Aorta (tissue), 5 donors: ENCODE data around the gene LPGAT1. TPM values are rescaled to one million over a fixed set of nuclear protein-coding genes. Genes with fewer than 3 reads are reported as not detected.

Experiments used
- ATAC-seq: fragments of 200-7000 bp; cut with Tn5 transposase; one replicate; pipeline ENCODE4 v1.9.1; 2022; ENCODE audit warnings: moderate library complexity; ENCODE audit not compliant: low FRiP score
- DNase-seq, 2 donors: peaks; one replicate each; pipeline ENCODE4 v3.0.0-alpha.2; 2020
- H3K27ac ChIP-seq, 2 donors: one replicate each; pipeline ENCODE4 v1.5.1; 2013; ENCODE audit warnings: low read length in 2 of 2, mild to moderate bottlenecking in 2 of 2, moderate library complexity in 2 of 2, control low read depth in 1 of 2, inconsistent platforms in 1 of 2, low read depth in 1 of 2
- H3K27me3 ChIP-seq, 2 donors: one replicate each; pipeline ENCODE4 v1.6.1; 2013; ENCODE audit warnings: control low read depth in 1 of 2, low read length in 1 of 2, mild to moderate bottlenecking in 1 of 2, moderate library complexity in 1 of 2; ENCODE audit not compliant: insufficient read depth in 2 of 2, control insufficient read depth in 1 of 2
- H3K36me3 ChIP-seq, 2 donors: one replicate each; pipeline ENCODE4 v1.6.1; 2013; ENCODE audit warnings: control low read depth in 1 of 2, low read length in 1 of 2, mild to moderate bottlenecking in 1 of 2; ENCODE audit not compliant: insufficient read depth in 2 of 2, control insufficient read depth in 1 of 2
- H3K4me1 ChIP-seq, 2 donors: one replicate each; pipeline ENCODE4 v1.6.1; 2013; ENCODE audit warnings: low read length in 2 of 2, control low read depth in 1 of 2, mild to moderate bottlenecking in 1 of 2, moderate library complexity in 1 of 2; ENCODE audit not compliant: insufficient read depth in 2 of 2, control insufficient read depth in 1 of 2
- H3K4me3 ChIP-seq, 2 donors: one replicate each; pipeline ENCODE4 v1.5.1; 2013; ENCODE audit warnings: low read length in 2 of 2, control low read depth in 1 of 2, mild to moderate bottlenecking in 1 of 2
- H3K9me3 ChIP-seq: one replicate; pipeline ENCODE4 v1.6.1; 2013; ENCODE audit warnings: mild to moderate bottlenecking, low read length; ENCODE audit not compliant: control insufficient read depth
- WGBS, 2 donors: extraction: QIAGEN DNeasy Blood & Tissue Kit; methylation state at CpG; one replicate each; pipeline ENCODE4 v1.1.7; 2013; 5-methylcytosine and 5-hydroxymethylcytosine counted together
- intact Hi-C, 2 donors: fragments of 100-400 bp; cut with DNase I; formaldehyde crosslinking; loops; one replicate each; pipeline versions ENCODE4 v1.14.2 to v1.15.0; 2022
- polyA plus RNA-seq, 2 donors: library from polyadenylated mRNA; stranded (reverse); fragments of 200-250 nt; gene quantifications; one replicate each; pipeline ENCODE4 v1.2.3, GENCODE V29; 2013
- total RNA-seq, 2 donors: library from RNA; stranded (reverse); fragmentation: NEBNext Ultra II Directional; extraction: Animal tissue kit (Norgen Biotek cat#: 25700); gene quantifications; one replicate each; pipeline ENCODE4 v1.2.1, GENCODE V29; 2021
- donor health status: healthy with polysubstance abuse.
- donor health status: Bipolar disorder and iron deficiency.
- donor health status: DM: no; HTN: no; CAD: no.
- donor health status: DM: no; HTN: no; CAD: no.
- donor health status: DM: yes; HTN: yes; CAD: no.

The LPGAT1 gene
- total and polyA plus RNA-seq, 4 donors, result 7.5 to 50.0 (median 26.3) TPM

- Histone ChIP-seq H3K27ac (no peak overlapping the region), H3K36me3 (no peaks in the 10 kb centered on the region), H3K27me3 (no peaks in the 10 kb centered on the region), H3K4me1 (no peaks in the 10 kb centered on the region), H3K4me3 (no peak overlapping the region), H3K9me3 (no peaks in the 10 kb centered on the region)
- DNase-seq (no peak), ATAC-seq (no peak)
- intact Hi-C loops, result no loop called here
- 81 to 82% methylated on average over 4 of the region's 4 CpGs for WGBS, 2 donors
These were observed 87.6 kb downstream of the LPGAT1 start for GRCh38 chr1:211742889-211743529.

- Histone ChIP-seq H3K36me3 (no peaks in the 10 kb centered on the region), H3K27me3 (no peaks in the 10 kb centered on the region), H3K9me3 (no peaks in the 10 kb centered on the region), H3K4me1 (no peaks in the 10 kb centered on the region), H3K27ac (no peak overlapping the region), H3K4me3 (no peak overlapping the region)
- intact Hi-C loops, result no loop called here
- 75 to 84% methylated on average over 1 of the region's 1 CpG for WGBS, 2 donors
- DNase-seq, result no peak
- no peak for ATAC-seq
These were observed 88.3 kb downstream of the LPGAT1 start for GRCh38 chr1:211742272-211742671.

GRCh38 chr1:211741788-211742187 is 88.8 kb downstream of the LPGAT1 start:
- no peaks in the 10 kb centered on the region for H3K36me3 ChIP-seq
- H3K4me3 ChIP-seq, result no peak overlapping the region
- no peaks in the 10 kb centered on the region for H3K27me3 ChIP-seq
- H3K9me3 ChIP-seq, result no peaks in the 10 kb centered on the region
- WGBS, 2 donors, result 13 to 20% methylated on average over 3 of the region's 3 CpGs
- no peaks in the 10 kb centered on the region for H3K4me1 ChIP-seq
- no peak for ATAC-seq
- no peak overlapping the region for H3K27ac ChIP-seq
- intact Hi-C loops, result no loop called here
- DNase-seq, result no peak

GRCh38 chr1:211741116-211741515 is 89.4 kb downstream of the LPGAT1 start:
- H3K9me3 ChIP-seq, result no peaks in the 10 kb centered on the region
- no peak overlapping the region for H3K27ac ChIP-seq
- no peaks in the 10 kb centered on the region for H3K36me3 ChIP-seq
- DNase-seq (no peak), ATAC-seq (no peak)
- 68 to 73% methylated on average over 9 of the region's 9 CpGs for WGBS, 2 donors
- no peaks in the 10 kb centered on the region for H3K4me1 ChIP-seq
- intact Hi-C loops, result no loop called here
- no peaks in the 10 kb centered on the region for H3K27me3 ChIP-seq
- H3K4me3 ChIP-seq, result no peak overlapping the region

- no peak overlapping the region for H3K27ac ChIP-seq
- no peak overlapping the region for H3K4me3 ChIP-seq
- no peaks in the 10 kb centered on the region for H3K36me3 ChIP-seq
- no peaks in the 10 kb centered on the region for H3K9me3 ChIP-seq
- DNase-seq, result no peak
- 50% methylated on average over 6 of the region's 6 CpGs for WGBS, 2 donors
- intact Hi-C loops, result no loop called here
- no peak for ATAC-seq
- no peaks in the 10 kb centered on the region for H3K4me1 ChIP-seq
- H3K27me3 ChIP-seq, result no peaks in the 10 kb centered on the region
These were observed 90.7 kb downstream of the LPGAT1 start for GRCh38 chr1:211739671-211740411.

- DNase-seq, result no peak
- H3K27ac ChIP-seq, result no peak overlapping the region
- no peak for ATAC-seq
- H3K9me3 ChIP-seq, result no peaks in the 10 kb centered on the region
- H3K27me3 ChIP-seq, result no peaks in the 10 kb centered on the region
- H3K4me3 ChIP-seq, result no peak overlapping the region
- no peaks in the 10 kb centered on the region for H3K4me1 ChIP-seq
- whole genome bisulfite sequencing, 2 donors, result 72 to 100% methylated on average over 2 of the region's 2 CpGs
- no peaks in the 10 kb centered on the region for H3K36me3 ChIP-seq
- intact Hi-C loops, result no loop called here
These were observed 91.8 kb downstream of the LPGAT1 start for GRCh38 chr1:211738691-211739301.

GRCh38 chr1:211738096-211738690 is 92.4 kb downstream of the LPGAT1 start:
- Histone ChIP-seq H3K27me3 (no peaks in the 10 kb centered on the region), H3K9me3 (no peaks in the 10 kb centered on the region), H3K4me1 (no peaks in the 10 kb centered on the region), H3K27ac (no peak overlapping the region), H3K36me3 (no peaks in the 10 kb centered on the region), H3K4me3 (no peak overlapping the region)
- intact Hi-C loops, result no loop called here
- DNase-seq (no peak), ATAC-seq (no peak)
- 77 to 80% methylated on average over 9 of the region's 9 CpGs for WGBS, 2 donors

GRCh38 chr1:211737115-211738035 is 93.2 kb downstream of the LPGAT1 start:
- H3K4me3 ChIP-seq, result no peak overlapping the region
- no peaks in the 10 kb centered on the region for H3K36me3 ChIP-seq
- H3K4me1 ChIP-seq, result no peaks in the 10 kb centered on the region
- intact Hi-C loops, result no loop called here
- 82 to 84% methylated on average over 15 of the region's 15 CpGs for WGBS, 2 donors
- no peak for ATAC-seq
- no peak overlapping the region for H3K27ac ChIP-seq
- no peaks in the 10 kb centered on the region for H3K27me3 ChIP-seq
- DNase-seq, result no peak
- H3K9me3 ChIP-seq, result no peaks in the 10 kb centered on the region
